Endothelial cell of umbilical vein (primary cell): Measurements from ENCODE around the gene MAST1.

ENCODE experiments used
- EZH2 ChIP-seq: IDR thresholded peaks from 2 replicates; pipeline ENCODE4 v1.6.1; 2012; ENCODE audit warnings: borderline replicate concordance, low read depth, mild to moderate bottlenecking, moderate library complexity, low read length, inconsistent platforms; ENCODE audit not compliant: severe bottlenecking
- MYC ChIP-seq: IDR thresholded peaks from one replicate; pipeline ENCODE4 v1.6.1; 2011; ENCODE audit warnings: mild to moderate bottlenecking, low read depth, low read length
- POLR2A ChIP-seq: IDR thresholded peaks from 2 replicates; pipeline ENCODE4 v1.6.1; 2012; ENCODE audit warnings: low read depth, mild to moderate bottlenecking, control low read depth, low read length
- POLR2AphosphoS5 ChIP-seq: IDR thresholded peaks from 2 replicates; pipeline ENCODE4 v1.6.1; 2012; ENCODE audit warnings: low read depth, mild to moderate bottlenecking, control low read depth, low read length, moderate library complexity; ENCODE audit not compliant: insufficient read depth
- TF ChIP-seq, protein P1 (sequence below), 2 donors: IDR thresholded peaks; 1 replicate in 1 of 2; 2 replicates in 1 of 2; pipeline ENCODE4 v1.5.1; 2011; ENCODE audit warnings: low read length in 2 of 2, mild to moderate bottlenecking in 2 of 2, moderate library complexity in 2 of 2, control low read depth in 1 of 2, inconsistent platforms in 1 of 2, low read depth in 1 of 2; ENCODE audit not compliant: insufficient read depth in 1 of 2; ENCODE audit errors: extremely low read depth in 1 of 2

DNA sequence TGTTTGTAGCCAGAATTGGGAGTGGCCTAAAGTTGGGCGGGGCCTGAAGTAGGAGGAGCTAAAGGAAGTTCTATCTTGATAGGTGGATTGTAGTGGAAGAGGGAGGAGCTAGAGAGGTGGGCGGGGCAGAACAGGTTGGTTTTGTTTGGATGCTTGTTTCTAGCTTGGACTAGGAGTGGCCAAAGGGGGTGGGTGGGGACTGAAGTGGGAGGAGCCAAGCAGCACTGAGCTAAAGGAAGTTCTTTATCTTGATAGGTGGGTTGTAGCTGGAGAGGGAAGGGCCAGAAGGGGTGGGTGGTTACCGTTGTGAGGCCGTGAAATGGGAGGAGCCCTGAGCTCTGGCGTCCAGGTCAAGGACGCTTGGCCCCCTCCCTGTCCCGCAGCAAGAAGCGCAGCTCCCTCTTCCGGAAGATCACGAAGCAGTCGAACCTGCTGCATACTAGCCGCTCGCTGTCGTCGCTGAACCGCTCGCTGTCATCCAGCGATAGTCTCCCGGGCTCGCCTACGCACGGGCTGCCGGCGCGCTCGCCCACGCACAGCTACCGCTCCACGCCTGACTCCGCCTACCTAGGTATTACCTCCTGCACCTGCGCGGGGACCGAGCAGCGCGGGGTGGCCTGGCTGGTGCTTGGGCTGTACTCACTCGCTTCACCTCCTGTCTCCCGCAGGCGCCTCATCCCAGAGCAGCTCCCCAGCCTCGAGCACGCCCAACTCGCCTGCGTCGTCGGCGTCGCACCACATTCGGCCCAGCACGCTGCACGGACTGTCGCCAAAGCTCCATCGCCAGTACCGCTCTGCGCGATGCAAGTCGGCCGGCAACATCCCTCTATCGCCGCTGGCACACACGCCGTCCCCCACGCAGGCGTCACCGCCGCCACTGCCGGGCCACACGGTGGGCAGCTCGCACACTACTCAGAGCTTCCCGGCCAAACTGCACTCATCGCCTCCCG is 34.9 kb downstream of the MAST1 start:
- TF ChIP-seq POLR2A (no peak), MYC (no peak), POLR2AphosphoS5 (no peak), EZH2 (no peak)
- TF ChIP-seq, protein P1, sequence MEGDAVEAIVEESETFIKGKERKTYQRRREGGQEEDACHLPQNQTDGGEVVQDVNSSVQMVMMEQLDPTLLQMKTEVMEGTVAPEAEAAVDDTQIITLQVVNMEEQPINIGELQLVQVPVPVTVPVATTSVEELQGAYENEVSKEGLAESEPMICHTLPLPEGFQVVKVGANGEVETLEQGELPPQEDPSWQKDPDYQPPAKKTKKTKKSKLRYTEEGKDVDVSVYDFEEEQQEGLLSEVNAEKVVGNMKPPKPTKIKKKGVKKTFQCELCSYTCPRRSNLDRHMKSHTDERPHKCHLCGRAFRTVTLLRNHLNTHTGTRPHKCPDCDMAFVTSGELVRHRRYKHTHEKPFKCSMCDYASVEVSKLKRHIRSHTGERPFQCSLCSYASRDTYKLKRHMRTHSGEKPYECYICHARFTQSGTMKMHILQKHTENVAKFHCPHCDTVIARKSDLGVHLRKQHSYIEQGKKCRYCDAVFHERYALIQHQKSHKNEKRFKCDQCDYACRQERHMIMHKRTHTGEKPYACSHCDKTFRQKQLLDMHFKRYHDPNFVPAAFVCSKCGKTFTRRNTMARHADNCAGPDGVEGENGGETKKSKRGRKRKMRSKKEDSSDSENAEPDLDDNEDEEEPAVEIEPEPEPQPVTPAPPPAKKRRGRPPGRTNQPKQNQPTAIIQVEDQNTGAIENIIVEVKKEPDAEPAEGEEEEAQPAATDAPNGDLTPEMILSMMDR (IDR thresholded peaks at IDR 0.05; ENCODE audit: extremely low read depth in 1 of 2, insufficient read depth in 1 of 2, low read depth in 1 of 2, low read length in 2 of 2) = peak in 1 of 2 donors; percentile 4
